Glomerular endothelial cell (primary cell): ENCODE measurements around the gene ECHS1. TPM values are rescaled to one million over a fixed set of nuclear protein-coding genes. Genes with fewer than 3 reads are reported as not detected.
"Not testable (repeated sequence)": the region's sequence is repeated elsewhere in the genome, so short reads cannot be mapped to it uniquely, and the experiment has no call there.

Source experiments
- DNase-seq: peaks from one replicate; pipeline ENCODE4 v3.0.0-alpha.2; 2011; ENCODE audit warnings: low read depth, low spot score; ENCODE audit errors: extremely low read depth
- total RNA-seq: library from RNA; depleted of rRNA; stranded (reverse); fragments of >200 nt; gene quantifications from 2 replicates; pipeline ENCODE4 v1.2.3, GENCODE V29; 2015

ECHS1 gene
- total RNA-seq, 1 donor from 2014 or later = 105 TPM

GRCh38 chr10:133326745-133327650 is 46.2 kb downstream of the ECHS1 start:
- DNase-seq = no peak

GRCh38 chr10:133326223-133326551 is 47.0 kb downstream of the ECHS1 start:
- DNase-seq = no peak

- no peak for DNase-seq
Observed at GRCh38 chr10:133325440-133326222, 47.5 kb downstream of the ECHS1 start.

GRCh38 chr10:133324857-133325260 is 48.3 kb downstream of the ECHS1 start:
- no peak for DNase-seq

- DNase-seq = no peak
Observed at GRCh38 chr10:133324198-133324792, 48.9 kb downstream of the ECHS1 start.

GRCh38 chr10:133322064-133322709 is 51.0 kb downstream of the ECHS1 start:
- not testable (repeated sequence) for DNase-seq

GRCh38 chr10:133320852-133321422 is 52.2 kb downstream of the ECHS1 start:
- not testable (repeated sequence) for DNase-seq

- no peak for DNase-seq
Observed at GRCh38 chr10:133318494-133319127, 54.5 kb downstream of the ECHS1 start.

GRCh38 chr10:133316732-133317131 is 56.4 kb downstream of the ECHS1 start:
- DNase-seq = no peak

- DNase-seq = no peak
Observed at GRCh38 chr10:133316266-133316665, 56.9 kb downstream of the ECHS1 start.

GRCh38 chr10:133315847-133316246 is 57.3 kb downstream of the ECHS1 start:
- no peak for DNase-seq

GRCh38 chr10:133314911-133315310 is 58.2 kb downstream of the ECHS1 start:
- no peak for DNase-seq

GRCh38 chr10:133313192-133313591 is 60.0 kb downstream of the ECHS1 start:
- no peak for DNase-seq

GRCh38 chr10:133312769-133313145 is 60.4 kb downstream of the ECHS1 start:
- DNase-seq = no peak

Other genes starting within 250 kb of the ECHS1 start
- gene KNDC1, start 213.1 kb downstream of the ECHS1 start, total RNA-seq = not detected in 2 replicates
- gene UTF1, start 143.1 kb downstream of the ECHS1 start, total RNA-seq = not detected in 2 replicates
- not detected in 2 replicates for gene VENTX, start 135.5 kb downstream of the ECHS1 start, total RNA-seq
- gene ADAM8, start 96.5 kb downstream of the ECHS1 start, total RNA-seq = 1.5 and 3.1 TPM in 2 replicates
- 55.0 and 60.3 TPM in 2 replicates for gene TUBGCP2, start 64.5 kb downstream of the ECHS1 start, total RNA-seq
- gene ZNF511, start 64.4 kb downstream of the ECHS1 start, total RNA-seq = 20.1 and 22.2 TPM in 2 replicates
- not detected in 2 replicates for gene CALY, start 36.5 kb downstream of the ECHS1 start, total RNA-seq
- gene PRAP1, start 26.0 kb downstream of the ECHS1 start, total RNA-seq = not detected in 2 replicates
- gene FUOM, start 15.3 kb downstream of the ECHS1 start, total RNA-seq = 18.7 and 54.1 TPM in 2 replicates
- gene PAOX, start 5.9 kb upstream of the ECHS1 start, total RNA-seq = 7.9 and 12.1 TPM in 2 replicates
- 24.2 and 44.5 TPM in 2 replicates for gene MTG1, start 20.8 kb upstream of the ECHS1 start, total RNA-seq
- gene SPRN, start 51.3 kb upstream of the ECHS1 start, total RNA-seq = 0.64 and 0.92 TPM in 2 replicates
- gene SCART1, start 80.6 kb upstream of the ECHS1 start, total RNA-seq = 0.44 and 1.3 TPM in 2 replicates
- 0.64 TPM in 1 of 2 replicates, not detected in the other for gene CYP2E1, start 154.0 kb upstream of the ECHS1 start, total RNA-seq
- gene SYCE1, start 192.2 kb upstream of the ECHS1 start, total RNA-seq = not detected in 2 replicates